Stimulated activated CD8-positive, alpha-beta memory T cell treated with anti-CD3 and anti-CD28 coated beads, Interleukin-12 subunit alpha, Interleukin-12 subunit beta, amount 100 ng/mL, for 24 hours (primary cell): ENCODE measurements around the gene NTF4.
"Not testable (repeated sequence)": the region's sequence is repeated elsewhere in the genome, so short reads cannot be mapped to it uniquely, and the experiment has no call there.

ENCODE experiments used
- DNase-seq: peaks from one replicate; pipeline ENCODE4 v3.0.0-alpha.2; 2020; ENCODE audit errors: extremely low read depth

NTF4 gene

GRCh38 chr19:49091391-49092038 lies 26.9 kb upstream of the NTF4 start:
- DNase-seq: no peak

GRCh38 chr19:49086296-49086695 lies 21.7 kb upstream of the NTF4 start:
- no peak for DNase-seq

DNA sequence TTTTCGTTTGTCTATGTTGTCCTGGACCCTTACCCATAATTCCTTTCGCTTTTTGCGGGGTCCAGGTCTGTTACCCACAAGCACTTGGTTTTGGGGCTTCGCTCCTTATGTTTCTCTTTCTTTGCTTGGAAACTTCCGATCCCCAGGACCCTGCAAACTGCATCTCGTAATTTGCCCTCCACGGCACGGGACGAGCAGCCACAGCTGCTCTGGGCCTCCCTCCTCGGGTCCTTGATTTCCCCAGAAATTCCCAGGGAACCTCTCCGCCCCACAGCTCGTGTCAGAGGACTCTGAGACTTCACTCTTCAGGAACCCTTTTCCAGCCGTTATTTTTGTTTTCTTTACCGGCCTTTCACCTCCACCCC lies 21.2 kb upstream of the NTF4 start:
- DNase-seq: no peak

DNA sequence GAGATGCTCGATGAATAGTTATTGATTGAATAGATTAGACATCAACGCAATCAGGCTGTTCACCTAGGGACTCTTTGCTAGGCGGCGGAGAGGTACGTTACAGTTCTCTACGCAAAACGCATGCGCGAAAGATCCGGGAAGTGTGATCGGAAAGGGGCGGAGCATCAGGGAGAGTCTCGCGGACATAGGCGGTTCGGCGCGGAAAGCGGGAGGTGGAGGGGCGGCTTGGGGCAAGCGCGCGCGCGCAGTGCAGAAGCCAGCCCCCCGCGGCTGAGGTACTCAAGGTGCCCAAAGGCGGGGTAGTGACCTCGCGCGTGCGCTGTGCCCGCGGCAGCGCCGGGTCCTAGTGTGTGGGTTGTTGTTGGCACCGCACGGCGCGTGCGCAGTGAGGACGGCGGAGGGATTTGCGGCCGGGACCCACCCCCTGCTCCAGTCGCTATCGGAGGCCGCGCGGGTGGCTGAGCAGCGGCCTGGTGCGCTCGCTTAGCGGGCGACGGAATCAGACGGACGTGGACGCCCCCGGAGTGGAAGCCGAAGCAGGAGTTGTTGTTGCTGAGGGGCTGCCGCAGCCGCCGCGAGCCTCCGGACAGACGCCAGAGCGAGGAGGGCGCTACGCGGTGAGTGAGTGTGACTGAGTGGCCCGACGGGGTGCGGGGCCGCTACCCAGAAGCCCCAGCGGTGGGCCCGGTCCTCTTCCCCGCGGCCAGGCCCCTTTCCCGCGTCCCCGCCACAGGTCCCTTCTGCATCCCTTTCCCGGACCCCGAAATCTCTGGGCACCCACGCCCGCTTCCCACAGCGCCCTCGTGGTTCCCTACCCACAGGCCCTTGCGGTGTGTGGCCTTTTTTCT lies 20.6 kb upstream of the NTF4 start, which contains the start of gene SNRNP70:
Gene SNRNP70 (plus strand): TSS at position 432 of the 848 bp plus-strand sequence. CDS start 964 bp downstream, outside the sequence.
- DNase-seq: peak; percentile 98

GRCh38 chr19:49084206-49085019 lies 19.8 kb upstream of the NTF4 start:
- DNase-seq: no peak

- DNase-seq: no peak
Observed at GRCh38 chr19:49081273-49081672, 16.7 kb upstream of the NTF4 start.

GRCh38 chr19:49080392-49080791 lies 15.8 kb upstream of the NTF4 start:
- DNase-seq: no peak

- DNase-seq: not testable (repeated sequence)
Observed at GRCh38 chr19:49074869-49075268, 10.3 kb upstream of the NTF4 start.

GRCh38 chr19:49073514-49074378 lies 9.1 kb upstream of the NTF4 start:
- DNase-seq: no peak

- no peak for DNase-seq
Observed at GRCh38 chr19:49071860-49072547, 7.4 kb upstream of the NTF4 start.

GRCh38 chr19:49070416-49070815 lies 5.8 kb upstream of the NTF4 start:
- no peak for DNase-seq

DNA sequence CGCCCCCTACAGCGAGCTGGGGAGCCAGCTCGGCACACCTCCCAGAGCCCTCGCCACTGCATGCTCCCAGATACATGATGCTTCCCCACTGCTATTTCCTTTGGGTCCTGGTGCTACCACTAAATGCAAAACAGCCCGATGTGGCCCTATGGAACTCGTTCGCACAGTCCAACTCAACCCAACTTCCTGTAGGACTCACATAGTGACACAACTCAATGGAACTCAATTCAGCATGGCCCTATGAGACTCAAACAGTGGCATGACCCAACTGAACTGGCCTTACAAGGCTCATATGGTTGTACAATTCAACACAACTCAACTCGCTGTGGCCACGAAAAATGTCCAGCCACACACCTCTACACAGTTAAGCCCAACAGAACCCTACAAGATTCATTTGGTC lies 4.4 kb upstream of the NTF4 start:
- DNase-seq: no peak

GRCh38 chr19:49067554-49067953 lies 2.9 kb upstream of the NTF4 start:
- no peak for DNase-seq

- no peak for DNase-seq
Observed at GRCh38 chr19:49065905-49066512, 1.4 kb upstream of the NTF4 start.

DNA sequence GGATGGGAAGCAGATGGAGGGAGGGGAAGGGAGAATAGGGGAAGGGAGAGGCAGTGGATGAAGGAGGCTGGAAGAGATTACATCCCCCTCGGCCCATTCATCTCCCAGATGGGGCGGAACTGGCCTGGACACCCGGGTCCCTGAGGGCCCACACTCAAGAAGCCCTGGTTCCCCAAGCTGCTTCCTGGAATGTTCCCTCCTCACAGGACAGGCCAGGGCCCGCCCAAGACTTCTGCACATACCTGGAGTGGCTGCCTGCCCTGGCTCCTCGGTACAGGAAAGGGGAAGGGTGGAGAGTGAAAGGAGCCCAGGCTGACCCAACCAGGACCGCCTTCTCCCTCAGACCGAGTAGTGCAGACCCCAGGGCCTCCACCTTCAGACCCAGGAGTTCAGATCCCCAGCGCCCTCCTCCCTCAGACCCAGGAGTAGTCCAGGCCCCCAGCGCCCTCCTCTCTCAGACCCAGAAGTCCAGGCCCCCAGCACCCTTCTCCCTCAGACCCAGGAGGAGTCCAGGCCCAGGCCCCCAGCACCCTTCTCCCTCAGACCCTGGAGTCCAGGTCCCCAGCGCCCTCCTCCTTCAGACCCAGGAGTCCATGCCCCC lies 489 bp downstream of the NTF4 start:
- no peak for DNase-seq

DNA sequence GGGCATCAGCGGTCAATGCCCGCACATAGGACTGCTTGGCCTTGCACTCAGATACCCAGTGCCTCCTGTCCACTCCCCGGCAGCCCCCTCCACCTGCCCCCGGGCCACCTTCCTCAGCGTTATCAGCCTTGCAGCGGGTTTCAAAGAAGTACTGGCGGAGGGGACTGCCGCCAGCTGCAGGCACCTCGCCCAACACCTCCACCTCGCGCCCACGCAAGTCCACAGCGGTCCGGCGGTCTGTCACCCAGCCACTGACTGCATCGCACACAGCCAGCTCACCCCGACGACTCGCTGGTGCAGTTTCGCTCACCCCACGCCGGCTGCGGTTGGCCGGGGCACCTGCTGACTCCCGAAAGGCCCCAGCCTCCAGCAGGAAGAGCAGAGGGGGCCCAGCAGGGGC lies 3.2 kb downstream of the NTF4 start:
- DNase-seq: no peak

- DNase-seq: no peak
Observed at GRCh38 chr19:49061000-49061399, 3.6 kb downstream of the NTF4 start.

DNA sequence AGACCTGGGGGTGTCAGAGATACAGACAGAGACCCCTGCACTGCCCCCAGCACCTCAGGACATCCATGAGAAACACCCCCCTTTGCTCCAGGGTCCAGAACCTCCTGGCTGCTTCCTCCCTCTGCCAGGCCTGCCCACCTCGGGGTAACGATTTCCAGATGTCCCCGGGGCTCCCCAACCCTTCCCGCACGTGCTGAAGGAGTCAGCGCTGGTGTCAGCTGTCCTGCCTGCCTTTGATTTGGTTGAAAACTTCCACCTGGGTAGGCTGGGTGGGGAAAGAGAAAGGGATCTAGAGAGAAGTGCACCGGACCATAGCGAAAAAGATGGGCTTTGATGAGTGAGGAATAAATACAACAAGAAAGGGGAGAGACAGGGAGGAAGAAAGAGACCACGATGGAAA lies 5.6 kb downstream of the NTF4 start:
- DNase-seq: no peak

GRCh38 chr19:49058562-49058961 lies 6.1 kb downstream of the NTF4 start:
- DNase-seq: no peak

- no peak for DNase-seq
Observed at GRCh38 chr19:49057636-49058234, 6.9 kb downstream of the NTF4 start, which contains the start of gene CGB7. CGB7 (minus strand) TSS chr19:49057749; CDS start chr19:49055375, 2,374 bp downstream.
